GM06990 (cell line): Measurements from ENCODE around the gene INPP1.

Source experiments
- DNase-seq: peaks from one replicate; pipeline ENCODE4 v3.0.0-alpha.2; 2011; ENCODE audit not compliant: insufficient read length; ENCODE audit errors: extremely low read depth
- H3K27me3 ChIP-seq: replicated peaks from 2 replicates; pipeline ENCODE4 v1.6.0; 2011; ENCODE audit warnings: low read length; ENCODE audit not compliant: control insufficient read depth, insufficient read depth
- H3K36me3 ChIP-seq: 2 replicates; pipeline ENCODE4 v1.5.1; 2011; ENCODE audit warnings: low read length; ENCODE audit not compliant: control insufficient read depth, insufficient read depth
- H3K4me3 ChIP-seq: replicated peaks from 2 replicates; pipeline ENCODE4 v1.5.1; 2011; ENCODE audit warnings: low read depth, mild to moderate bottlenecking, control low read depth, low read length
- CTCF ChIP-seq: IDR thresholded peaks from 2 replicates; pipeline ENCODE4 v1.5.1; 2011; ENCODE audit warnings: low read length, control low read depth, mild to moderate bottlenecking, inconsistent platforms; ENCODE audit not compliant: insufficient read depth, poor library complexity, severe bottlenecking

INPP1 gene

GRCh38 chr2:190378880-190379237, 35.5 kb downstream of the INPP1 start:
- no peak for TF ChIP-seq CTCF
- Histone ChIP-seq H3K36me3 (no peaks in the 10 kb centered on the region), H3K4me3 (no peak overlapping the region), H3K27me3 (no peaks in the 10 kb centered on the region)
- no peak for DNase-seq

DNA sequence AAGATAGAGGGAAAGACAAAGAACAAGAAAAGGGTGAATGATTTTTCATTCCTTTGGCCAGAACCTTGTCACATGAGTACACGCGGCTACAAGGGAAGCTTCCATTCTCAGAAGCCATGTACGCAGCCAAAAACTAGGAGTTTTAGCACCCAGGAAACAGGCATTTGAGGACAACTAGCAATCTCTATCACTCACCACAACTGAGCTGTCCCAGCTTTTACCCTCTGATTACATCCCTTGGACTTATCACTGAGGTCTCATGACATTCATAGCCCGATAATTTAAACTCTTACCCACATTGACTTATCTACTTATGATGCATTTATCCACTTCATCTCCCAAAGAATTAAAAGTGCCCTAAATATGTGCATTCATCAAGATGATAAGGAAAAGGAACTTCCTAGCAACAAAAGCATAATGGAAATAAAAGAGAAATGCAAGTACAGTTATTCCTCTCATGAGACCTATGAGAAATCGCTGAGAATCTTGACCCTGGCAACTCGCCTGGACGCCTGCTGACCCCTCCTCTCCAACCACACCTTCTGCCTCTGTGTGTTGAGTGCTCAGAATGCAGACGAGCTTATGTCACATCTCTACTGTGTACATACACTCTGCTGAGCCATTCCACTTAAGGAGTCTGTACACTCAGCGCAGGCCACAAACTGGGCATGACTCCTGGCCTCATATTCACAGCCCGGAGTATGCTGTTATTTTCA, 36.0 kb downstream of the INPP1 start:
- no peaks in the 10 kb centered on the region for H3K27me3 ChIP-seq
- no peak overlapping the region for H3K4me3 ChIP-seq
- TF ChIP-seq CTCF, result no peak
- H3K36me3 ChIP-seq, result no peaks in the 10 kb centered on the region
- no peak for DNase-seq

- DNase-seq, result no peak
- Histone ChIP-seq H3K36me3 (no peaks in the 10 kb centered on the region), H3K27me3 (no peaks in the 10 kb centered on the region), H3K4me3 (no peak overlapping the region)
- no peak for TF ChIP-seq CTCF
Measured at GRCh38 chr2:190380962-190381412, 37.6 kb downstream of the INPP1 start.

DNA sequence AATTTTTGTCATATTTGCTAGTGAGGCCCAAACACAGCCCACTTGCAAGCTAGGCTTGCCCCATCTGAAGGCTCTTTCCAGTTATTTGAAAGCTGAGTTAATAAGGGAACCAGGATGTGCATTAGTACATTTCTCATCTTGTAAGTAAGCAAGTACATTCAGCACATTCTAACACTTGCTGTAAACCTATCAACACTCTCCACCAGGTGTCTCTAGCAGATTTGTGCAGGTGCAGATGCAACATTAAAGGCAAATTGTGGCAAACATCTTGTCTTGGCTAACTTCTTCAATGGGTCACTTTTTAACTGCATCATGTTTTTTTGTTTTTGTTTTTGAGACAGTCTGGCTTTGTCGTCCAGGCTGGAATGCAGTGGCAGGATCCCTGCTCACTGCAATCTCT, 39.5 kb downstream of the INPP1 start:
- Histone ChIP-seq H3K27me3 (no peaks in the 10 kb centered on the region), H3K36me3 (no peaks in the 10 kb centered on the region), H3K4me3 (no peak overlapping the region)
- TF ChIP-seq CTCF, result peak; percentile 73
- no peak for DNase-seq

DNA sequence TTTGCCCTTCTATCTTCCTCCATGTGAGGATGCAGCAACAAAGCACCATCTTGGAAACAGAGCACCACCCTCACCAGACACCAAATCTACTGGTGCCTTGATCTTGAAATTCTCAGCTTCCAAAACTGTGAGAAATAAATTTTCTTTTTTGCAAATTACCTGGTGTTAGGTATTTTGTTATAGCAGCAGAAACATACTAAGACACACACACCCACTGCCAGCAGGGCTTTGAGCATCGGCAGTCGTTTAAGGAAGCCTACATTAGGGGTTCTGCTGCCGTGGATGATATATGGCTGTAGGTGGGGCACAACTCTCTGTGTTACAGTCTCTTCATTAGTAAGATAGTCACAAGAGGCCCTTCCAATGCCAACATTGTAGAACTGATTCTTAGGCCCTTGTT, 44.0 kb downstream of the INPP1 start:
- Histone ChIP-seq H3K36me3 (no peaks in the 10 kb centered on the region), H3K4me3 (no peak overlapping the region), H3K27me3 (no peaks in the 10 kb centered on the region)
- DNase-seq, result no peak
- no peak for TF ChIP-seq CTCF

GRCh38 chr2:190396271-190396670, 52.9 kb downstream of the INPP1 start:
- Histone ChIP-seq H3K27me3 (no peaks in the 10 kb centered on the region), H3K4me3 (no peak overlapping the region), H3K36me3 (no peaks in the 10 kb centered on the region)
- no peak for DNase-seq
- TF ChIP-seq CTCF, result no peak
